Esophagus muscularis mucosa (tissue), 3 donors: ENCODE data around the gene ATP11A.

Experiments
- CTCF ChIP-seq, 3 experiments: fragments of 200-600 bp in 2 of 3; fragments of 450-650 bp in 1 of 3; sonication (generic) in 2 of 3; IDR thresholded peaks; one replicate each; pipeline ENCODE4 v1.5.1; 2017 to 2019; ENCODE audit warnings: antibody characterized with exemption in 3 of 3, mild to moderate bottlenecking in 2 of 3, moderate library complexity in 1 of 3
- EP300 ChIP-seq: sonication (generic); formaldehyde crosslinking; IDR thresholded peaks from one replicate; pipeline ENCODE4 v1.6.1; 2017; ENCODE audit warnings: antibody characterized with exemption

- TF ChIP-seq CTCF (IDR thresholded peaks at IDR 0.05) (no peak), EP300 (no peak)
Observed at GRCh38 chr13:112803422-112803821, 113.6 kb downstream of the ATP11A start.
